ENCODE data around the gene YIPF1. TPM values are rescaled to one million over a fixed set of nuclear protein-coding genes. Genes with fewer than 3 reads are reported as not detected.

YIPF1 gene
- polyA plus RNA-seq, result 22.2 TPM

DNA sequence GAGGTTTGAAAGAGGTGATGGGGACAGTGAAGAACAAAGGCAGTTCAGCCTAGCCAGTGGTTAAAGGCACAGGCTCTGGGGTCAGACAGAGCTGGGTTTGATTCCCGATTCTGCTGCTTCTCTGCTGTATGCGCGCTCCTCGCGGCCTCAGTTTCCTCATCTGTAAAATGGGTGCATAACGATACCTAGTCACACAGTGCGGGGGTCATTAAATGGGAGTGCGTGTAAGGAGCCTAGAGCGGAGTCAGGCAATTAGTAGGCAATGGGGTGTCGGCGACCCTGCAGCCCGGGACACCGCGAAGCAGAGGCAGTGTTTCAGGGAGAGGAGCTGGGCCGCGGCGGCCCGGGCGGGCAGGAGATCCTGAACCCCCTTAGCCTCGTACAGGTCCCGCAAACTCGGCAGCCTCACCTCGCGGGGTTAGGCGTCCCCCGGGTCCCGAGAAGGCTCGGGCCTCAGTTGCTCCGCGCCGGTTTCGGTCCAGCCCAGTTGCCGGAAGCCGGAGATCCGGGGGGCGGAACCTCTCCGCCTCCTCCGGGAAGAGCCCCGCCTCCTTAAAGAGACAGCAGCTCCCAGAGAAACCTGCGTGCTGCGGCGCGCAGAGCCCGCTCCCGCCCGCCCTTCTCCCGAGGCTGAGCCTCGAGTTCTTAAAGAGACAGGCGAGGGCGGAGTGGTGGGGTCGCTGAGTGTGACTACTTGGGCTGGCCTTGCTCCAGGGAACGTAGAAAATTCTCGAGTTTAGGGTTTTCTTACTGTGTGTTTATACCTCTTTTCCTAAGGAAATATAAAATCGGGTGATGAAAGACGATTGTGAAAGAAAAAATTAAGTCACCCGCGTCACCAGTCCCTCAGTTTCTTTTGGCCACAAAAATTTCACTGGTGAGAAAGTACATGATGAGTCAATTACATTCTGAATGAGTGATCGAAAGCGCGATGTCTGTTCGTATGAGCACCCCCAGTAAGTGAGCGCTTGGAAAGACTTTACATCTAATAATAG is at the start of gene YIPF1:
Gene YIPF1 (minus strand): TSS at position 494 of the 995 bp plus-strand sequence. CDS start 860 bp downstream, outside the sequence.
- H3K4me1 Mint-ChIP-seq, result peaks cover 17 to 33% (median 32%) of the 10 kb centered on the region in 3 donors
- no peaks in the 10 kb centered on the region for H3K36me3 Mint-ChIP-seq
- peak within 1 kb of the TSS; percentile 77 to 96 (median 84) for H3K27ac Mint-ChIP-seq
- peak within 1 kb of the TSS; percentile 96 to 98 (median 98) for H3K4me3 Mint-ChIP-seq
- H3K9me3 Mint-ChIP-seq, result no peaks in the 10 kb centered on the region
- H3K27me3 Mint-ChIP-seq, result no peaks in the 10 kb centered on the region

DNA sequence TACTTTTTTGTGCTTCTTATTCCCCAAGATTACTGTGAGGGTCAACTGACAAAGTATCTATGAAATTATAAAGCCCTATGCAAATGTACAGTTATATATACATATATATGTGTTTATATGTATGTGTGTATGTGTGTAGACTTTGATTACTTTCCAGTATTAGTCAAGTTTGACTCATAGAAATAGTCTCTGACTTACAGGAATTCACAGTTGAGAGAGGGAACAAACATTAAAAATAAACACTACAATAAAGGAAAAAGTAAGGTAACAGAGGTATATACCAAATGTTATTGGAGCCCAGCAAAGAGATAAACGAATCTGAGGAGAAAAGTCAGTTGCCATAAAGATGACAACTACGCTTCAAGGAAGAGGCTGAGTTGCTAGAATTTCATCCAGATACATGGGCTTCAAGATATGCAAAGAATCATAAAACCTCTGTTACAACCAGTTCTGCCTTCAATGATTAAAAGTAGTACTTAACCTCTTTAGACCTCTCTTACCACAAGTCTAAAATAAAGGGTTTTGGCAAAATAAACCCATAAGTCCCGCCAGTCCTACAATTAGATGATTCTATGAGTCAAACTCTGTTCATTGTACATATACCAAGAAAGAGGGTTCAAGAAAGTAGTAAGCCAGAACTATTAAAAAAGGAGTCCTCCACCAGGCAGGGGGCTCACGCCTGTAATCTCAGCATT is 48.7 kb upstream of the YIPF1 start:
- Mint-ChIP-seq H3K36me3 (peaks cover 7% of the 10 kb centered on the region), H3K4me3 (no peak overlapping the region), H3K27ac (no peak overlapping the region), H3K27me3 (no peaks in the 10 kb centered on the region), H3K9me3 (no peaks in the 10 kb centered on the region), H3K4me1 (peaks cover 2 to 19% (median 11%) of the 10 kb centered on the region in 3 donors)

GRCh38 chr1:53936430-53936829 is 46.8 kb upstream of the YIPF1 start:
- Mint-ChIP-seq H3K27me3 (no peaks in the 10 kb centered on the region), H3K4me3 (no peak overlapping the region), H3K4me1 (peaks cover 2 to 10% (median 4%) of the 10 kb centered on the region in 3 donors), H3K9me3 (no peaks in the 10 kb centered on the region), H3K27ac (no peak overlapping the region), H3K36me3 (peaks cover 7% of the 10 kb centered on the region)

DNA sequence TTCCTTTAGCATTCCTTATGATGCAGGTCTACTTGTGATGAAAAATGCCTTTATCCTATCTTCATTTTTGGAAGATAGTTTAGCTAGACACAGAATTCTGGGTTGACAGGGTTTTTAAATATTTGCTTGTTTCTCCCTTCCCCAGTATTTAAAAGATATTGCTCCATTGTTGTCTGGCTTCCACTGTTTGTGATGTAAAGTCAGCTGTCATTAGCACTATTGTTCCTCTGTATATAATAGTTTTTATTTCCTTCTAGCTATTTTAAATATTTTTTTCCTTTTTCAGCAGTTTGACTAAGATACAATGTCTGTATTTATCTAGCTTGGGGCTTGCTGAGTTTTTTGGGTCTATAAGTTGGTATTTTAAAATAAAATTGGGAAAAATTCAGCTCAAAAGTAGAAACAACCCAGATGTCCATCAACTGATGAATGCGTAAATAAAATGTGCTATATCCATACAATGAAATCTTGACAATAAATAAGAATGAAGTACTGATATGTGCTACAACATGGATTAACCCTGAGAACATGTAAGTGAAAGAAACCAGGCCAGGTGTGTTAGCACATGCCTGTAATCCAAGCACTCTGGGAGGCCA is 44.7 kb upstream of the YIPF1 start:
- Mint-ChIP-seq H3K4me3 (no peak overlapping the region), H3K27ac (no peak overlapping the region), H3K4me1 (peaks cover 0 to 5% (median 2%) of the 10 kb centered on the region in 3 donors), H3K36me3 (peaks cover 9% of the 10 kb centered on the region), H3K9me3 (no peaks in the 10 kb centered on the region), H3K27me3 (no peaks in the 10 kb centered on the region)

GRCh38 chr1:53931523-53931922 is 41.9 kb upstream of the YIPF1 start:
- Mint-ChIP-seq H3K4me1 (no peaks in the 10 kb centered on the region), H3K27ac (no peak overlapping the region), H3K27me3 (no peaks in the 10 kb centered on the region), H3K9me3 (no peaks in the 10 kb centered on the region), H3K4me3 (no peak overlapping the region), H3K36me3 (peaks cover 9% of the 10 kb centered on the region)

DNA sequence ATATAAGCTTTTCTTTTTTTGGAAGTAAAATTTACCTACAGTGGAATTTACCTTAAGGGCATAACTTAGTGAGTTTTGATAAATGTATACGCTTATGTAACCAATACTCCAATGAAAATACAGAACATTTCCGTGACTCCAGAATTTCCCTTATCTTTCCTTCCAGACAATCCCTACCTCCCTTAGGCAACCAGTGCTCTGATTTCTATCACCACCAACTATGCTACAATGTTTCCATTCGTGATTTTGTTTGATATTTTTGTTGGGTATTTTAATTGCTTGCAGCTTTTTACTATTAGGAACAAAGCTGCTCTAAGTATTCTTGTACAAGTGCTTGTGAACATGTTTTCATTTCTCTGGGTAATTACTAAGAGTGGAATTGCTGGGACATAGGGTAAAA is 41.3 kb upstream of the YIPF1 start:
- Mint-ChIP-seq H3K36me3 (peaks cover 9% of the 10 kb centered on the region), H3K27me3 (no peaks in the 10 kb centered on the region), H3K27ac (no peak overlapping the region), H3K4me1 (no peaks in the 10 kb centered on the region), H3K9me3 (no peaks in the 10 kb centered on the region), H3K4me3 (no peak overlapping the region)

DNA sequence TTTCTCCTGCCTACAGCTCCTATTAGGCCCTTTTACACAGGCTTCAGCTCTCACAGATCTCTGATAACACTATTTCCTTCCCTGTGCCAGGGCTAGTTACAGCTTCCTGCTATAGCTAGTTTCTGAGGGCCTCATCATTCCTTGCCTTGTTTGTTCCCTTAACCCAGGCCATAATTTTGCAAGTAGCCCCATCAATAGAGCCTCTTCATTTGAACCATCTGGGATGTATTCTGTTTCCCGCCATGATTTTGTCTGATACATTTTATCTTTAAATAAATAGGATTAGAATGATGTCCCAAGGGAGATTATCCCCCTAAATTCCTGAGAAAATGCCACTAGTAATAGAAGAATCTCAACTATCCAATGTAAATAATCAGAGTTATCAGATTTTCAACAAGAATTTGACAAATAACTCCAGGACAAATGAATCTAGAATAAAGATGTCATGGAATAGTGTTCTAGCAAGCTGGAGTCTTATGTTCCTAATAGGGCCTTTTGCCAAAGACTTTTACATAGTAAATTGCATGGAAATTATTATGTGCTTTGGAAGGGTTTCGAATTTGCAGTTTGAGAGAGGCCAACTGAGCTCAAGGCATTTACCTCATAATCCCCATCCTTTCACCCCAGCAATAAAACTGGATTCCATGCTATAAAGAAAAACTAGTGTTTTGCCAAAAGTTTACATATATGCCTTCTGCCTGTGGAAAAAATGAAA is 39.8 kb upstream of the YIPF1 start:
- Mint-ChIP-seq H3K27me3 (no peaks in the 10 kb centered on the region), H3K36me3 (peaks cover 7% of the 10 kb centered on the region), H3K4me3 (no peak overlapping the region), H3K27ac (peak overlapping the region in 1 of 3 donors; percentile 67), H3K9me3 (no peaks in the 10 kb centered on the region), H3K4me1 (no peaks in the 10 kb centered on the region)

- Mint-ChIP-seq H3K4me1 (no peaks in the 10 kb centered on the region), H3K9me3 (no peaks in the 10 kb centered on the region), H3K27me3 (no peaks in the 10 kb centered on the region), H3K4me3 (no peak overlapping the region), H3K27ac (no peak overlapping the region), H3K36me3 (peaks cover 7% of the 10 kb centered on the region)
Measured at GRCh38 chr1:53927376-53927881, 37.8 kb upstream of the YIPF1 start.

GRCh38 chr1:53919675-53920066 is 30.1 kb upstream of the YIPF1 start:
- Mint-ChIP-seq H3K27me3 (no peaks in the 10 kb centered on the region), H3K27ac (no peak overlapping the region), H3K9me3 (no peaks in the 10 kb centered on the region), H3K36me3 (peaks cover 5% of the 10 kb centered on the region), H3K4me3 (peak overlapping the region in 1 of 4 donors; percentile 12), H3K4me1 (no peaks in the 10 kb centered on the region)

- H3K4me1 Mint-ChIP-seq, result no peaks in the 10 kb centered on the region
- peaks cover 5% of the 10 kb centered on the region for H3K36me3 Mint-ChIP-seq
- H3K27ac Mint-ChIP-seq, result no peak overlapping the region
- H3K4me3 Mint-ChIP-seq, result no peak overlapping the region
- H3K27me3 Mint-ChIP-seq, result no peaks in the 10 kb centered on the region
- H3K9me3 Mint-ChIP-seq, result no peaks in the 10 kb centered on the region
Measured at GRCh38 chr1:53918343-53918742, 28.7 kb upstream of the YIPF1 start.

DNA sequence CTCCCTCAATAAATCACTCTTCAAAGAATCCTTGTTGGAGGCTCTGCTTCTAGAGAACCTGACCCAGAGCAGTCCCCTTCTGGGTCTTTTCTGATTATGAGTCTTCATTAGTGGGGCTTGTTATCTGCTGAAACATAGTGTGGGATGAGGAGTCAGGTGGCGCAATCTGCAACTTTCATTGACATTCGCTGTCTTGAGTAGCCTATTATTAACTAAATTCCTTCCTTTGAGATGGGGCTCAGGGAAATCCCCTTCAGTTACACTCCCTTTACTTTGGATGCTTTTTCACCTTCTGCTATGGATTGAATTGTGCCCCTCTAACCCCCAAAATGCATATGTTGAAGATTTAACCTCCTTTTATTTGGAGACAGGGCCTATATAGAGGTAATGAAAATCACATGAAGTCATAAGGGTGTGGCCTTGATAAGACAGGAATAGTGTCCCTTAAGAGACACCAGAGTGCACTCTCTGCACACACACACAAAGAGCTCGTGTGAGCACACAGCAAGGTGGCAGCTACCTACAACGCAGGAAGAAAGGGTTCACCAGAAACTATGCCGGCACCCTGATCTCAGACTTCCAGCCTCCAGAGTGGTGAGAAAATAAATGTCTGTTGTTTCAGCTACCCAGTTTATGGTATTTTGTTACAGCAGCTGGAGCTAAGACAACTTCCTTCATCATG is 23.9 kb upstream of the YIPF1 start:
- H3K36me3 Mint-ChIP-seq, result peaks cover 11% of the 10 kb centered on the region
- no peaks in the 10 kb centered on the region for H3K9me3 Mint-ChIP-seq
- no peak overlapping the region for H3K27ac Mint-ChIP-seq
- H3K4me3 Mint-ChIP-seq, result no peak overlapping the region
- H3K4me1 Mint-ChIP-seq, result no peaks in the 10 kb centered on the region
- no peaks in the 10 kb centered on the region for H3K27me3 Mint-ChIP-seq

GRCh38 chr1:53911442-53911841 is 21.8 kb upstream of the YIPF1 start:
- H3K4me3 Mint-ChIP-seq, result no peak overlapping the region
- H3K9me3 Mint-ChIP-seq, result no peaks in the 10 kb centered on the region
- no peaks in the 10 kb centered on the region for H3K27me3 Mint-ChIP-seq
- H3K27ac Mint-ChIP-seq, result no peak overlapping the region
- peaks cover 17% of the 10 kb centered on the region for H3K36me3 Mint-ChIP-seq
- no peaks in the 10 kb centered on the region for H3K4me1 Mint-ChIP-seq

- no peaks in the 10 kb centered on the region for H3K27me3 Mint-ChIP-seq
- no peak overlapping the region for H3K4me3 Mint-ChIP-seq
- H3K36me3 Mint-ChIP-seq, result peaks cover 15% of the 10 kb centered on the region
- H3K27ac Mint-ChIP-seq, result peak overlapping the region in 1 of 3 donors; percentile 18
- H3K9me3 Mint-ChIP-seq, result no peaks in the 10 kb centered on the region
- no peaks in the 10 kb centered on the region for H3K4me1 Mint-ChIP-seq
Measured at GRCh38 chr1:53909946-53910345, 20.3 kb upstream of the YIPF1 start.

GRCh38 chr1:53906121-53906520 is 16.5 kb upstream of the YIPF1 start:
- H3K27ac Mint-ChIP-seq, result no peak overlapping the region
- H3K36me3 Mint-ChIP-seq, result peaks cover 10% of the 10 kb centered on the region
- H3K27me3 Mint-ChIP-seq, result no peaks in the 10 kb centered on the region
- H3K4me1 Mint-ChIP-seq, result no peaks in the 10 kb centered on the region
- no peaks in the 10 kb centered on the region for H3K9me3 Mint-ChIP-seq
- H3K4me3 Mint-ChIP-seq, result no peak overlapping the region
